GM21381 (cell line): ENCODE measurements around the gene TMEM235.

Experiments
- ATAC-seq: cut with Tn5 transposase; IDR thresholded peaks from one replicate; pipeline ENCODE4 v1.9.1; 2021; ENCODE audit warnings: mild to moderate bottlenecking, moderate library complexity; ENCODE audit not compliant: unreplicated experiment

The TMEM235 gene

GRCh38 chr17:78269955-78270381 is 38.5 kb downstream of the TMEM235 start:
- ATAC-seq = no peak

- ATAC-seq = no peak
These were observed 40.2 kb downstream of the TMEM235 start for GRCh38 chr17:78271419-78272170.

- ATAC-seq = no peak
These were observed 40.9 kb downstream of the TMEM235 start for GRCh38 chr17:78272181-78272913.

- no peak for ATAC-seq
These were observed 41.5 kb downstream of the TMEM235 start for GRCh38 chr17:78272914-78273258.

GRCh38 chr17:78273813-78274212 is 42.4 kb downstream of the TMEM235 start:
- no peak for ATAC-seq

- ATAC-seq = no peak
These were observed 43.9 kb downstream of the TMEM235 start for GRCh38 chr17:78275355-78275754.

GRCh38 chr17:78276098-78276887 is 44.9 kb downstream of the TMEM235 start:
- no peak for ATAC-seq

GRCh38 chr17:78278139-78278741 is 46.8 kb downstream of the TMEM235 start:
- ATAC-seq = no peak

GRCh38 chr17:78279360-78279990 is 48.0 kb downstream of the TMEM235 start:
- no peak for ATAC-seq

- ATAC-seq = no peak
These were observed 49.9 kb downstream of the TMEM235 start for GRCh38 chr17:78281249-78281845.

- ATAC-seq = no peak
These were observed 52.7 kb downstream of the TMEM235 start for GRCh38 chr17:78284146-78284545.

GRCh38 chr17:78289004-78289403 is 57.6 kb downstream of the TMEM235 start:
- no peak for ATAC-seq

GRCh38 chr17:78289802-78290363 is 58.5 kb downstream of the TMEM235 start:
- no peak for ATAC-seq
